Esophagus muscularis mucosa (tissue), 4 donors: ENCODE results near the gene CERS2. TPM values are rescaled to one million over a fixed set of nuclear protein-coding genes. Genes with fewer than 3 reads are reported as not detected.

Experiments used
- DNase-seq: peaks from one replicate; pipeline ENCODE4 v3.0.0-alpha.2; 2017; ENCODE audit errors: extremely low spot score
- H3K27ac ChIP-seq, 4 donors: fragments of 200-600 bp; sonication (generic); replicated peaks in 1 of 4; 1 replicate in 3 of 4; 2 replicates in 1 of 4; pipeline ENCODE4 v1.5.1; 2016 to 2019; ENCODE audit warnings: mild to moderate bottlenecking in 1 of 4
- H3K27me3 ChIP-seq, 4 donors: fragments of 200-600 bp; sonication (generic); one replicate each; pipeline versions ENCODE4 v1.5.1 to v1.6.0; 2016 to 2019
- H3K36me3 ChIP-seq, 4 donors: fragments of 200-600 bp; sonication (generic); one replicate each; pipeline ENCODE4 v1.5.1; 2016 to 2019
- H3K4me1 ChIP-seq, 4 donors: fragments of 200-600 bp; sonication (generic); one replicate each; pipeline ENCODE4 v1.5.1; 2016 to 2019
- H3K4me3 ChIP-seq, 4 donors: fragments of 200-600 bp; sonication (generic); 1 replicate in 2 of 4; 2 replicates in 2 of 4; pipeline ENCODE4 v1.5.1; 2016 to 2019; ENCODE audit warnings: mild to moderate bottlenecking in 4 of 4, moderate library complexity in 1 of 4
- H3K9me3 ChIP-seq, 4 donors: fragments of 200-600 bp; sonication (generic); 1 replicate in 3 of 4; 2 replicates in 1 of 4; pipeline ENCODE4 v1.5.1; 2016 to 2019
- CTCF ChIP-seq, 3 experiments: fragments of 200-600 bp in 2 of 3; fragments of 450-650 bp in 1 of 3; sonication (generic) in 2 of 3; IDR thresholded peaks; one replicate each; pipeline ENCODE4 v1.5.1; 2017 to 2019; ENCODE audit warnings: antibody characterized with exemption in 3 of 3, mild to moderate bottlenecking in 2 of 3, moderate library complexity in 1 of 3
- EP300 ChIP-seq: sonication (generic); formaldehyde crosslinking; IDR thresholded peaks from one replicate; pipeline ENCODE4 v1.6.1; 2017; ENCODE audit warnings: antibody characterized with exemption
- POLR2A ChIP-seq: fragments of 450-650 bp; IDR thresholded peaks from one replicate; pipeline ENCODE4 v1.6.1; 2017; ENCODE audit warnings: antibody characterized with exemption, moderate library complexity, mild to moderate bottlenecking, low read depth
- POLR2AphosphoS5 ChIP-seq, 2 donors: sonication (generic); formaldehyde crosslinking; IDR thresholded peaks; one replicate each; pipeline ENCODE4 v1.6.1; 2017; ENCODE audit warnings: antibody characterized with exemption in 2 of 2
- WGBS: methylation state at CpG from one replicate; pipeline ENCODE4 v1.1.5; 2018; 5-methylcytosine and 5-hydroxymethylcytosine counted together
- intact Hi-C: fragments of 100-400 bp; cut with DNase I; formaldehyde crosslinking; loops from one replicate; pipeline ENCODE4 v1.15.1; 2023
- total RNA-seq, 4 donors: library from RNA; depleted of rRNA; stranded (reverse); fragments of >200 nt; gene quantifications; one replicate each; pipeline versions ENCODE4 v1.1.0 to v1.2.1, GENCODE V29; 2016

CERS2 gene
- total RNA-seq, 4 donors from 2014 or later = 91.8 to 130 (median 117) TPM

- Histone ChIP-seq H3K36me3 (peaks cover 32 to 41% (median 37%) of the 10 kb centered on the region in 4 donors), H3K9me3 (no peaks in the 10 kb centered on the region), H3K4me3 (peak overlapping the region in 1 of 4 donors; percentile 11), H3K27me3 (no peaks in the 10 kb centered on the region), H3K4me1 (peaks cover 11 to 16% (median 14%) of the 10 kb centered on the region in 4 donors), H3K27ac (peak overlapping the region; percentile 41 to 64 (median 58))
- TF ChIP-seq POLR2A = no peak
- TF ChIP-seq POLR2AphosphoS5 (IDR thresholded peaks at IDR 0.05) = no peak
- TF ChIP-seq CTCF (IDR thresholded peaks at IDR 0.05) = no peak
- TF ChIP-seq EP300 = no peak
- WGBS = 33% methylated on average over 4 of the region's 4 CpGs
- DNase-seq = no peak
- intact Hi-C loops = no loop called here
Observed at GRCh38 chr1:150995460-150995859, 20.8 kb upstream of the CERS2 start.

- Histone ChIP-seq H3K4me1 (peaks cover 11 to 16% (median 14%) of the 10 kb centered on the region in 4 donors), H3K36me3 (peaks cover 27 to 29% (median 28%) of the 10 kb centered on the region in 4 donors), H3K9me3 (no peaks in the 10 kb centered on the region), H3K27ac (no peak overlapping the region), H3K27me3 (no peaks in the 10 kb centered on the region), H3K4me3 (no peak overlapping the region)
- no peak for DNase-seq
- TF ChIP-seq POLR2AphosphoS5 (IDR thresholded peaks at IDR 0.05) = no peak
- TF ChIP-seq CTCF (IDR thresholded peaks at IDR 0.05) = no peak
- TF ChIP-seq EP300 = no peak
- no peak for TF ChIP-seq POLR2A
- intact Hi-C loops = no loop called here
- WGBS = 88% methylated on average over 3 of the region's 3 CpGs
Observed at GRCh38 chr1:150994248-150994647, 19.6 kb upstream of the CERS2 start.

DNA sequence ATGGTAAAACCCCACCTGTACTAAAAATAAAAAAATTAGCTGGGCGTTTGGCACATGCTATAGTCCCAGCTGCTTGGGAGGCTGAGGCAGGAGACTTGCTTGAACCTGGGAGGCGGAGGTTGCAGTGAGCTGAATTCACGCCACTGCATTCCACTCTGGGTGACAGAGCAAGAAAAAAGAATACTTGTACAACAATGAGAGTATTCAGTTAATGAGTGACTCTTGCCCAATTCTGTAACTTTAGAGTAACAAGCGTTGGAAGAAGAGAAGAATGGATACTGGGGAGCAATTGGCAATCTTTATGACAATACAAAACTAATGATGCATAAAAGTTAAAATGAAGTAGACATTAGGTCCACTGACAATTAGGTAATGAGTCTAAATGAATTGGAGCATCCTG lies 18.0 kb upstream of the CERS2 start:
- intact Hi-C loops = no loop called here
- 69% methylated on average over 4 of the region's 4 CpGs for WGBS

GRCh38 chr1:150987924-150988323 lies 13.3 kb upstream of the CERS2 start:
- WGBS = 82% methylated on average over 7 of the region's 7 CpGs
- TF ChIP-seq CTCF (IDR thresholded peaks at IDR 0.05) = no peak
- no peak for TF ChIP-seq POLR2A
- TF ChIP-seq POLR2AphosphoS5 (IDR thresholded peaks at IDR 0.05) = no peak
- no peak for TF ChIP-seq EP300
- intact Hi-C loops = no loop called here
- DNase-seq = no peak
- Histone ChIP-seq H3K4me1 (no peaks in the 10 kb centered on the region), H3K4me3 (no peak overlapping the region), H3K27me3 (no peaks in the 10 kb centered on the region), H3K36me3 (no peaks in the 10 kb centered on the region), H3K27ac (no peak overlapping the region), H3K9me3 (no peaks in the 10 kb centered on the region)

More for the DNA sequence above, 18.0 kb upstream of the CERS2 start:
- Histone ChIP-seq H3K9me3 (no peaks in the 10 kb centered on the region), H3K36me3 (peaks cover 10 to 13% (median 12%) of the 10 kb centered on the region in 4 donors), H3K27ac (no peak overlapping the region), H3K27me3 (no peaks in the 10 kb centered on the region), H3K4me3 (no peak overlapping the region), H3K4me1 (peaks cover 11 to 16% (median 14%) of the 10 kb centered on the region in 4 donors)
- DNase-seq = no peak
- TF ChIP-seq EP300 (no peak), POLR2AphosphoS5 (IDR thresholded peaks at IDR 0.05) (no peak), CTCF (IDR thresholded peaks at IDR 0.05) (no peak), POLR2A (no peak)
